Measurements from ENCODE around the gene SIAE. TPM values are rescaled to one million over a fixed set of nuclear protein-coding genes. Genes with fewer than 3 reads are reported as not detected.

SIAE gene
- total and polyA plus RNA-seq, 2 of the 8 experiments (the other 6 are each of a cell fraction or from before 2014, with no cell fraction given) = 2.3 to 3.7 TPM

DNA sequence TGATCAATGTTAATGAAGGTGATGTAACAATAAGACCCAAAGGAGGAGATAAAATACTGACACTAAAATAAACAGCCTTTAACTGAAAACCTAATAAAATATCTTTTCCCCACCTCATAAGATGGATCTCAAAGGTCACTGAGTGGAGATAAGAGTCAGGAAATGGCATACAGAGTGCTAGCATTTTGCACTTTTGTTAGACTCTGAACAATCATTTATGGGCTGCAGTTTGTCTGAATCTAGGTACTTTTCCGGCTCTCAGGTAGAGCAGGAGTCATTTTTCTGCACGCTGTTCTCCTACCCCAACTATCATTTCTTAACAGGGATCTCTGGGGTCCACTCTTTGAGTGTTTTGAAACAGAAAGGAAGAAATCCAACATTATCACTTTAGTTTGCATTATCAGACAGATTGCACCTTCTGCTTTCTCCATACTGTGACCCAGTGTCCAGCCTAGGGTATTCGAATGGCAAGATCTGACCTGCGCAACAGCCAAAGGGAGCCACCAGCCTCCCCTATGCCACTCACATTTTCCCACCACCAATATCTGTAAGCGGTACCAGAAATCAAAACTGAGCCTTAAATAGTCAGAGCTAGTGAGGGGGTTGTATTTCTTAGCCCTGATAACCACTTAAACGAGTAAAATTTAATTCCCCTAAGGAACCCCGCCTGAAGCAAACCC lies 863 bp downstream of the SIAE start:
- Histone ChIP-seq H2BK15ac (ENCODE audit: low read length) (no peak overlapping the region), H3K23ac (ENCODE audit: insufficient read length) (no peak overlapping the region), H2AK5ac (ENCODE audit: low read depth, low read length) (no peak overlapping the region), H3K14ac (ENCODE audit: insufficient read length) (no peak overlapping the region), H3K18ac (ENCODE audit: extremely low read depth, low read length) (no peak overlapping the region), H3K23me2 (ENCODE audit: low read depth, low read length) (peaks cover 5% of the 10 kb centered on the region; the same call in 1 of the 2 replicates), H3K4me2 (ENCODE audit: insufficient read depth in 1 of 2, low read depth in 2 of 2, low read length in 2 of 2) (peak overlapping the region; percentile 90 to 91), H4K91ac (replicated peaks; ENCODE audit: insufficient read length, low read length) (no peak overlapping the region), H3K9ac (replicated peaks in 1 of 4; ENCODE audit: extremely low read depth in 1 of 4, low read depth in 3 of 4, low read length in 3 of 4) (peak overlapping the region in 1 of 4 experiments; percentile 53; a peak in 4 of 7 replicates), H2BK120ac (replicated peaks; ENCODE audit: low read depth, low read length) (no peak overlapping the region), H2BK12ac (ENCODE audit: low read depth, low read length) (no peak overlapping the region), H2BK5ac (ENCODE audit: low read depth, low read length) (no peak overlapping the region), H3K9me3 (ENCODE audit: insufficient read depth in 2 of 2, low read depth in 1 of 2, low read length in 1 of 2) (no peaks in the 10 kb centered on the region), H3K36me3 (ENCODE audit: control insufficient read depth in 2 of 4, insufficient read depth in 4 of 4, low read length in 3 of 4) (no peaks in the 10 kb centered on the region; a peak in 1 of 8 replicates), H3K4ac (replicated peaks; ENCODE audit: insufficient read length, low read depth, low read length) (no peak overlapping the region), H3K56ac (replicated peaks; ENCODE audit: insufficient read length, low read depth, low read length) (no peak overlapping the region), H3K27me3 (replicated peaks in 1 of 4; ENCODE audit: control insufficient read depth in 3 of 4, extremely low read depth in 1 of 4, insufficient read depth in 3 of 4, low read length in 3 of 4) (peaks cover 0 to 15% (median 8%) of the 10 kb centered on the region in 4 experiments; a peak in 6 of 7 replicates), H3K79me1 (ENCODE audit: low read depth, low read length) (no peaks in the 10 kb centered on the region), H4K8ac (ENCODE audit: extremely low read depth, insufficient read depth, low read length) (no peak overlapping the region), H3K4me1 (replicated peaks in 1 of 4; ENCODE audit: control insufficient read depth in 3 of 4, insufficient read depth in 4 of 4, low read length in 3 of 4) (no peaks in the 10 kb centered on the region; a peak in 1 of 7 replicates), H3K27ac (ENCODE audit: low read depth, low read length) (no peak overlapping the region), H3K4me3 (ENCODE audit: extremely low read depth in 1 of 4, insufficient read depth in 2 of 4, low read depth in 3 of 4, low read length in 4 of 4) (peak overlapping the region; percentile 71 to 90 (median 79)), H4K20me1 (replicated peaks in 1 of 2; ENCODE audit: control insufficient read depth in 1 of 2, insufficient read depth in 2 of 2, low read length in 2 of 2) (peaks cover 0 to 3% of the 10 kb centered on the region in 2 experiments), H2AFZ (ENCODE audit: low read length) (no peak overlapping the region), H2BK20ac (ENCODE audit: low read length) (no peak overlapping the region), H3K79me2 (ENCODE audit: control insufficient read depth in 1 of 2, insufficient read depth in 2 of 2, low read length in 2 of 2) (no peaks in the 10 kb centered on the region), H4K5ac (ENCODE audit: insufficient read length, low read depth, low read length) (no peak overlapping the region)
- TF ChIP-seq EZH2 (IDR thresholded peaks at IDR 0.05; ENCODE audit: low read depth, low read length, severe bottlenecking) (peak; percentile 39), HDAC2 (IDR thresholded peaks at IDR 0.05; ENCODE audit: borderline replicate concordance in 1 of 2, low read depth in 2 of 2, low read length in 2 of 2) (no peak)
- TF ChIP-seq, protein P1, sequence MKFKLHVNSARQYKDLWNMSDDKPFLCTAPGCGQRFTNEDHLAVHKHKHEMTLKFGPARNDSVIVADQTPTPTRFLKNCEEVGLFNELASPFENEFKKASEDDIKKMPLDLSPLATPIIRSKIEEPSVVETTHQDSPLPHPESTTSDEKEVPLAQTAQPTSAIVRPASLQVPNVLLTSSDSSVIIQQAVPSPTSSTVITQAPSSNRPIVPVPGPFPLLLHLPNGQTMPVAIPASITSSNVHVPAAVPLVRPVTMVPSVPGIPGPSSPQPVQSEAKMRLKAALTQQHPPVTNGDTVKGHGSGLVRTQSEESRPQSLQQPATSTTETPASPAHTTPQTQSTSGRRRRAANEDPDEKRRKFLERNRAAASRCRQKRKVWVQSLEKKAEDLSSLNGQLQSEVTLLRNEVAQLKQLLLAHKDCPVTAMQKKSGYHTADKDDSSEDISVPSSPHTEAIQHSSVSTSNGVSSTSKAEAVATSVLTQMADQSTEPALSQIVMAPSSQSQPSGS (IDR thresholded peaks at IDR 0.05; ENCODE audit: low read length) = no peak
- WGBS, 2 experiments (ENCODE audit: extremely low coverage in 1 of 2, insufficient coverage in 1 of 2, insufficient read length in 1 of 2, insufficient replicate concordance in 2 of 2, low coverage in 1 of 2, low lambda C conversion rate in 2 of 2, missing lambda C conversion rate in 1 of 2) = 65% methylated on average over 7 of the region's 7 CpGs; no CpG with 5 or more reads in 1 of the 2 experiments
- ChIA-PET CTCF (ENCODE audit: partially characterized antibody) (interaction anchor here (1.0 to 3.7 kb wide), 6 partner anchors 9 to 121 kb away, joined by 3 to 20 read pairs (median 6); partner anchors contain the start of gene ESAM), POLR2A (ENCODE audit: partially characterized antibody) (interaction anchor here (0.8 to 1.7 kb wide), 14 partner anchors 9 to 164 kb away, joined by 3 to 7 read pairs (median 4); partner anchors contain the start of genes MSANTD2 and NRGN)
- FAIRE-seq = no peak
- no peak for DNase-seq (ENCODE audit: low read depth in 1 of 2, low spot score in 2 of 2)
